SK-N-SH (cell line): ENCODE results near the gene ZNF140. TPM values are rescaled to one million over a fixed set of nuclear protein-coding genes. Genes with fewer than 3 reads are reported as not detected.

Experiments
- CTCF ChIA-PET: fragments of 300-600, 350-600 bp; formaldehyde crosslinking; extraction: SDS; loops from one replicate; lab custom pipeline; 2021; lab: Yijun Ruan, JAX
- POLR2A ChIA-PET: fragments of 350-600 bp; sonication (Branson Sonifier 250); formaldehyde crosslinking; extraction: SDS; loops from one replicate; lab custom pipeline; 2020; ENCODE audit warnings: antibody characterized with exemption, inconsistent platforms; lab: Yijun Ruan, JAX
- DNase-seq: peaks from one replicate; pipeline ENCODE4 v3.0.0; 2012
- H2AFZ ChIP-seq: fragments of 200-600 bp; sonication (generic); 2 replicates; pipeline ENCODE4 v1.8.1; 2016; ENCODE audit warnings: antibody characterized with exemption, mild to moderate bottlenecking, low read depth
- H3F3A ChIP-seq: fragments of 200-600 bp; sonication (generic); replicated peaks from 2 replicates; pipeline ENCODE3; 2016; ENCODE audit warnings: antibody characterized with exemption, mild to moderate bottlenecking; ENCODE audit not compliant: insufficient read depth
- H3K27ac ChIP-seq, 2 experiments: fragments of 200-500 bp in 1 of 2; fragments of 200-600 bp in 1 of 2; sonication (Bioruptor generic) in 1 of 2; sonication (generic), shearing (Covaris generic) in 1 of 2; 2 replicates each; pipeline versions ENCODE4 v1.5.1 to v1.6.1; 2014 to 2016; ENCODE audit warnings: low read depth in 2 of 2, inconsistent platforms in 1 of 2, low read length in 1 of 2, mild to moderate bottlenecking in 1 of 2, mixed read lengths in 1 of 2
- H3K27me3 ChIP-seq: fragments of 200-600 bp; sonication (generic), shearing (Covaris generic); 2 replicates; pipeline ENCODE4 v1.6.1; 2016; ENCODE audit warnings: mixed run types; ENCODE audit not compliant: insufficient read depth
- H3K36me3 ChIP-seq, 2 experiments: fragments of 200-500 bp in 1 of 2; fragments of 200-600 bp in 1 of 2; sonication (Bioruptor generic) in 1 of 2; sonication (generic) in 1 of 2; replicated peaks in 1 of 2; 2 replicates each; pipeline versions ENCODE3 to v1.5.1; 2014 to 2016; ENCODE audit warnings: low read length in 1 of 2, mild to moderate bottlenecking in 1 of 2; ENCODE audit not compliant: insufficient read depth in 2 of 2, control insufficient read depth in 1 of 2
- H3K4me1 ChIP-seq, 2 experiments: fragments of 200-500 bp in 1 of 2; fragments of 200-600 bp in 1 of 2; sonication (Bioruptor generic) in 1 of 2; sonication (generic), shearing (Covaris generic) in 1 of 2; 2 replicates each; pipeline versions ENCODE4 v1.5.1 to v1.6.1; 2014 to 2016; ENCODE audit warnings: low read depth in 1 of 2, low read length in 1 of 2, mixed run types in 1 of 2; ENCODE audit not compliant: insufficient read depth in 2 of 2, control insufficient read depth in 1 of 2
- H3K4me2 ChIP-seq: fragments of 200-600 bp; sonication (generic), shearing (Covaris generic); 2 replicates; pipeline ENCODE4 v1.6.1; 2017; ENCODE audit warnings: mixed run types
- H3K4me3 ChIP-seq, 2 experiments: fragments of 200-500 bp in 1 of 2; fragments of 200-600 bp in 1 of 2; sonication (Bioruptor generic) in 1 of 2; sonication (generic), shearing (Covaris generic) in 1 of 2; 2 replicates each; pipeline versions ENCODE4 v1.5.1 to v1.8.1; 2014 to 2016; ENCODE audit warnings: low read depth in 2 of 2, inconsistent platforms in 1 of 2, low read length in 1 of 2, mild to moderate bottlenecking in 1 of 2, mixed read lengths in 1 of 2, moderate library complexity in 1 of 2
- H3K79me2 ChIP-seq: fragments of 200-600 bp; sonication (generic); 2 replicates; pipeline ENCODE4 v1.8.1; 2017; ENCODE audit warnings: mild to moderate bottlenecking; ENCODE audit not compliant: insufficient read depth
- H3K9ac ChIP-seq: fragments of 200-600 bp; sonication (generic); 2 replicates; pipeline ENCODE4 v1.6.1; 2017; ENCODE audit warnings: mixed run types
- H3K9me2 ChIP-seq: fragments of 200-600 bp; sonication (generic); 2 replicates; pipeline ENCODE4 v1.6.1; 2017; ENCODE audit warnings: mixed run types
- H3K9me3 ChIP-seq: fragments of 200-600 bp; sonication (generic); 2 replicates; pipeline ENCODE4 v1.6.1; 2017; ENCODE audit warnings: mixed run types, mild to moderate bottlenecking, moderate library complexity
- H4K20me1 ChIP-seq: fragments of 200-600 bp; sonication (generic); 2 replicates; pipeline ENCODE4 v1.6.1; 2017; ENCODE audit warnings: mild to moderate bottlenecking, mixed run types; ENCODE audit not compliant: insufficient read depth
- FOXJ3 ChIP-seq: sonication (generic); formaldehyde crosslinking; IDR thresholded peaks from 2 replicates; pipeline ENCODE4 v1.5.1; 2020; ENCODE audit warnings: mild to moderate bottlenecking, missing genetic modification reagents
- FOXM1 ChIP-seq: IDR thresholded peaks from 2 replicates; pipeline ENCODE4 v1.4.0; 2012; ENCODE audit warnings: low read depth, mild to moderate bottlenecking
- POLR2AphosphoS5 ChIP-seq: IDR thresholded peaks from 2 replicates; pipeline ENCODE4 v1.6.1; 2012; ENCODE audit warnings: low read depth, low read length
- YY1 ChIP-seq: IDR thresholded peaks from 2 replicates; pipeline ENCODE4 v1.4.0; 2012; ENCODE audit warnings: low read depth, mild to moderate bottlenecking
- WGBS: methylation state at CpG from one replicate; pipeline ENCODE4 v1.1.6; 2017; ENCODE audit warnings: low lambda C conversion rate; 5-methylcytosine and 5-hydroxymethylcytosine counted together
- polyA plus RNA-seq, 3 experiments: library from polyadenylated mRNA; depleted of rRNA; stranded (reverse); fragments of >200 nt; gene quantifications; 2 replicates each; pipeline ENCODE4 v1.2.3, GENCODE V29; 2012

The ZNF140 gene
- polyA plus RNA-seq, 1 of the 3 experiments (the other 2 are of a cell fraction): 5.1 TPM

- Histone ChIP-seq H3K9me2 (no peaks in the 10 kb centered on the region), H4K20me1 (no peaks in the 10 kb centered on the region), H3K4me2 (no peak overlapping the region), H3K9me3 (peaks cover 40% of the 10 kb centered on the region), H3K9ac (no peak overlapping the region), H2AFZ (no peak overlapping the region), H3K4me3 (no peak overlapping the region; a peak in 1 of 4 replicates), H3K27ac (no peak overlapping the region), H3K27me3 (no peaks in the 10 kb centered on the region), H3K79me2 (no peaks in the 10 kb centered on the region), H3F3A (no peaks in the 10 kb centered on the region), H3K36me3 (peaks cover 54 to 72% of the 10 kb centered on the region in 2 experiments), H3K4me1 (no peaks in the 10 kb centered on the region)
- CTCF ChIA-PET: no interaction called here
- 75% methylated on average over 2 of the region's 2 CpGs for WGBS
- POLR2A ChIA-PET: no interaction called here
- no peak for TF ChIP-seq POLR2AphosphoS5
- no peak for TF ChIP-seq FOXJ3 (CRISPR knock-in tag)
- no peak for TF ChIP-seq YY1
- no peak for TF ChIP-seq FOXM1
- DNase-seq: no peak
Measured at GRCh38 chr12:133156125-133156690, 75.5 kb downstream of the ZNF140 start.

Other genes starting within 250 kb of the ZNF140 start
- gene CHFR, start 193.3 kb upstream of the ZNF140 start, polyA plus RNA-seq (2012; rRNA removed): 31.6 and 39.3 TPM in 2 replicates
- gene ZNF605, start 124.6 kb upstream of the ZNF140 start, polyA plus RNA-seq (2012; rRNA removed): 4.0 and 6.9 TPM in 2 replicates
- 7.3 and 9.4 TPM in 2 replicates for gene ZNF26, start 94.6 kb upstream of the ZNF140 start, polyA plus RNA-seq (2012; rRNA removed)
- gene ZNF84, start 43.4 kb upstream of the ZNF140 start, polyA plus RNA-seq (2012; rRNA removed): 12.2 and 20.2 TPM in 2 replicates
- gene ZNF891, start 49.4 kb downstream of the ZNF140 start, polyA plus RNA-seq (2012; rRNA removed): 0.33 and 0.50 TPM in 2 replicates
- 4.0 and 4.5 TPM in 2 replicates for gene ZNF10, start 49.7 kb downstream of the ZNF140 start, polyA plus RNA-seq (2012; rRNA removed)
- gene ZNF268, start 100.6 kb downstream of the ZNF140 start, polyA plus RNA-seq (2012; rRNA removed): 5.2 and 5.5 TPM in 2 replicates
- not detected in 2 replicates for gene ANHX, start 155.0 kb downstream of the ZNF140 start, polyA plus RNA-seq (2012; rRNA removed)